SU-DHL-6 (cell line): Measurements from ENCODE around the gene CACNB4.

ENCODE experiments used
- CTCF ChIP-seq: fragments of 200-600 bp; sonication (generic); IDR thresholded peaks from one replicate; pipeline ENCODE4 v1.5.1; 2017; ENCODE audit warnings: antibody characterized with exemption, mild to moderate bottlenecking, low read length, moderate library complexity; ENCODE audit not compliant: insufficient read depth, poor library complexity, severe bottlenecking
- EZH2phosphoT487 ChIP-seq: fragments of 200-600 bp; sonication (generic), shearing (Covaris generic); conservative IDR thresholded peaks from 2 replicates; pipeline ENCODE4 v1.6.1; 2018; ENCODE audit warnings: mild to moderate bottlenecking, antibody characterized with exemption, low read length, moderate library complexity, mixed read lengths

GRCh38 chr2:151936626-151937025 lies 162.2 kb downstream of the CACNB4 start:
- TF ChIP-seq CTCF (no peak), EZH2phosphoT487 (no peak)
